ENCODE results near the gene TM4SF4. TPM values are rescaled to one million over a fixed set of nuclear protein-coding genes. Genes with fewer than 3 reads are reported as not detected.

TM4SF4 gene
- total RNA-seq, 1 donor from 2014 or later = not detected

- no peak for DNase-seq (ENCODE audit: low spot score)
Observed at GRCh38 chr3:149455366-149455765, 19.1 kb upstream of the TM4SF4 start.

GRCh38 chr3:149455989-149456388 is 18.5 kb upstream of the TM4SF4 start:
- no peak for DNase-seq (ENCODE audit: low spot score)

GRCh38 chr3:149459491-149460059 is 14.9 kb upstream of the TM4SF4 start:
- no peak for DNase-seq (ENCODE audit: low spot score)

GRCh38 chr3:149460117-149460516 is 14.4 kb upstream of the TM4SF4 start:
- no peak for DNase-seq (ENCODE audit: low spot score)

- DNase-seq (ENCODE audit: low spot score) = no peak
Observed at GRCh38 chr3:149462051-149462450, 12.4 kb upstream of the TM4SF4 start.

- DNase-seq (ENCODE audit: low spot score) = no peak
Observed at GRCh38 chr3:149462581-149463011, 11.9 kb upstream of the TM4SF4 start.

- DNase-seq (ENCODE audit: low spot score) = no peak
Observed at GRCh38 chr3:149463921-149464320, 10.6 kb upstream of the TM4SF4 start.

GRCh38 chr3:149464542-149465328 is 9.8 kb upstream of the TM4SF4 start:
- DNase-seq (ENCODE audit: low spot score) = no peak

GRCh38 chr3:149465351-149465883 is 9.1 kb upstream of the TM4SF4 start:
- no peak for DNase-seq (ENCODE audit: low spot score)

GRCh38 chr3:149466192-149466591 is 8.3 kb upstream of the TM4SF4 start:
- DNase-seq (ENCODE audit: low spot score) = no peak

- DNase-seq (ENCODE audit: low spot score) = no peak
Observed at GRCh38 chr3:149468504-149469212, 5.8 kb upstream of the TM4SF4 start.

- DNase-seq (ENCODE audit: low spot score) = no peak
Observed at GRCh38 chr3:149470381-149470780, 4.1 kb upstream of the TM4SF4 start.

GRCh38 chr3:149472030-149472797 is 2.3 kb upstream of the TM4SF4 start:
- no peak for DNase-seq (ENCODE audit: low spot score)

- peak; percentile 77 for DNase-seq (ENCODE audit: low spot score)
Observed at GRCh38 chr3:149473357-149474249, 894 bp upstream of the TM4SF4 start.

- DNase-seq (ENCODE audit: low spot score) = no peak
Observed at GRCh38 chr3:149475451-149476060, 1.1 kb downstream of the TM4SF4 start.

GRCh38 chr3:149476225-149476624 is 1.7 kb downstream of the TM4SF4 start:
- no peak for DNase-seq (ENCODE audit: low spot score)

GRCh38 chr3:149479621-149480325 is 5.3 kb downstream of the TM4SF4 start:
- DNase-seq (ENCODE audit: low spot score) = no peak

GRCh38 chr3:149480326-149481017 is 6.0 kb downstream of the TM4SF4 start:
- peak; percentile 83 for DNase-seq (ENCODE audit: low spot score)

GRCh38 chr3:149481056-149481455 is 6.6 kb downstream of the TM4SF4 start:
- no peak for DNase-seq (ENCODE audit: low spot score)
